HG03196 (cell line): ENCODE data around the gene RAPH1.

ENCODE experiments used
- ATAC-seq: cut with Tn5 transposase; IDR thresholded peaks from one replicate; pipeline ENCODE4 v1.9.1; 2021; ENCODE audit not compliant: unreplicated experiment

RAPH1 gene

DNA sequence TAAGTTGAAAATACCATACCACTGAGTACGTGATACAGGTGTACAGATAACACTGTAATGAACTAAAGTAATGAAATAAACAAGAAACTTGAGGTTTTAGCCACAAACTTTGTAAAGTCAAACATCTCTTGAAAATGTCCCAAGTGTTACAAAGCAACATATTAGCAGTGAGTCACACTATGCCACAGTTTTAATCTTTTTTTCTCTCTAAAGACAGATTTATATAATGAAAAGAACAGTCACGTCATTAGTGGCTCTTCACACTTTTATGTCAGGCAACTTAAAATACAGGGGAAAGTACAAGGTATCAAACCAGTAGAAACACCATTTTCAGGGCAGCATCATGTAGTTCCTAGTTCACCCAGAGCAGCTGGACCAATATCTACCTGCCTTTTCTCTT lies 42.1 kb downstream of the RAPH1 start:
- ATAC-seq, result no peak

DNA sequence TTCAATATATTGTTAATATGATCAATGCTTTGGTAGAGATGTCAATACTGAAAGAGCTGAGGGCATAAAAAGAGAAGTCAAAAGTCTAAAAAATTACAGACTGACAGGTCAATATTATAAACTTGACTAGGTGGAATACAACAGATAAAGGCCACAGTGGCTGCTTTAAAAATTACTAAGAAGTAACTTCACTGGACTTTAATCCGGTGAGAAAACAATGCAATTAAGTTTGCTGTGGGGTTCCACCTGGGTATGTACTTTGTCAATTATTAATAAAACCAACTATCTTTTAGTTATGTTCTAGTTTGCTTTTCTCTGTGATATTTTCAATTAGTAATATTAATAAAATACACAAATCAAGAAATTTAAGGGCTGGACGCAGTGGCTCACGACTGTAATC lies 44.7 kb downstream of the RAPH1 start:
- ATAC-seq, result no peak

DNA sequence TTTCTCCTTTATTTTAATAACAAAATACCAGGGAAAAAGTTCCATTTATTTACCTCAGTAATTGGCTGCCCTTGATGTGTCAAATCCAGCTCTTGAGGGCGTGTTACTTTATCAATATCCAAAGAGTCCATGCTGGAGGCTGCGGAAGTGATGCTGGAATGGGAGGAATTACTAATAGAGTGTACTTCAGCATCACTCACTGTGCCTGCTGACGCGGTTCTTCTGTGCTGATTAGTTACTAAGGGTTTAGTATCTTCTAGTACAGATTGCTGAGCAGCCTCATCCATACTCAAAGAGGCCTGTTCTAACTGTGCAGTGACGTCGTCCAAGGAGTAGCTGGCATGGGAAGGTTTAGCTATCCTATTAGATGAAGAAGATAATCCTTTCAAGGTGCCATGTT lies 45.6 kb downstream of the RAPH1 start:
- no peak for ATAC-seq

DNA sequence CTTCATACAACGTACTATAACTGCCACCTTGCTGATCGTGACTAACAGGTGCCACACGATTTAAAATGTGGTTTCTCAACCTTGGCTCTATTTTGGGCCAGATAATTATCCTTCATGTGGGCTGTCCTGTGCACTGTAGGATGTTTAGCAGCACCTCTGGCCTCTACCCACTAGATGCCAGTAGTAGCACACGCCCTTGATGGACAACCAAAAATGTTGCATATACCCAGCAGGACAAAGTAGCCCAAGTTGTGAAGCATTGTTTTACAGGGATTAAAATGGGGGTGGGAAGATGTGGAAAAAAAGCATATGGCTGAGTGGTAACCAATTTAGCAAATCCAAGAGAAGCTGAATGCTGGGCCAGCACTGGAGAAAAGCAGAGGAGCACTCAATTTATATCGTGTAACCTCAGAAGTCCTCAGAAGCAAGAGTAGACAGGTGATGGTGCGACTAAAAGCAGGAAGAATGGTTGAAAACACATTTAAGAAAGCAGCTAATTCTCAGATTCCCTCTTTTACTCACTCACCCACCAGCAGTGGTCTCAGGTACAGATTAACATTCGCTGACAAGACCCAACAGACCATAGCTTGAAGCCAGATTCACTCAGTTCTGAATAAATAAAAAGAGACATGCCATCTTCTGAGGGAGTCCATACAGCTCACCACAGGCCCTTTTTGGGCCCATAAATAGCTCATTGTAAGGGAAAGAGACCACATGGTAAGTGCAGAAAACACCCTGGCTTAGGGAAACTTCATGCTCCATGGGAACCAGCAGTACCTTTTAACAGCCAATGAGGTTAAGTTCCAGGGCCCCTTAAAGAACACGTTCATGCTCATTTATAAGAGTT lies 50.6 kb downstream of the RAPH1 start:
- no peak for ATAC-seq

DNA sequence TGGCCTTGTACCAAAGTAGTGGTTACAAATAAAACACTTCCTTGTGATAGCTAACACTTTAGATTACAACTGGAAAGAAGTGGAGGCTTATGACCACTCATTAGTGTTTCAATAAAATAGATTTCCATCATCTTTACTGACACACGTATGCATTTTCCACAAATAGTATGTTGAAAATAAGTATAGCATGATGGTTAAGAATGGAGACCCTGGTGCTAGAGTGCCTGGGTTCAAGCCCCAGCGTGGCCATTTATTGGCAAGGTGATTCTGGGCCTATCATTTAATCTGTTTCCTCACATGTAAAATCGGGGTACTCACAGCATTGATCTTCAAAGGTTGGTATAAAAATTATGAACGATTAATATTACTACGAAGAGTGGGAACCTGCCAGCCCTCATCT lies 54.5 kb downstream of the RAPH1 start:
- ATAC-seq, result no peak

DNA sequence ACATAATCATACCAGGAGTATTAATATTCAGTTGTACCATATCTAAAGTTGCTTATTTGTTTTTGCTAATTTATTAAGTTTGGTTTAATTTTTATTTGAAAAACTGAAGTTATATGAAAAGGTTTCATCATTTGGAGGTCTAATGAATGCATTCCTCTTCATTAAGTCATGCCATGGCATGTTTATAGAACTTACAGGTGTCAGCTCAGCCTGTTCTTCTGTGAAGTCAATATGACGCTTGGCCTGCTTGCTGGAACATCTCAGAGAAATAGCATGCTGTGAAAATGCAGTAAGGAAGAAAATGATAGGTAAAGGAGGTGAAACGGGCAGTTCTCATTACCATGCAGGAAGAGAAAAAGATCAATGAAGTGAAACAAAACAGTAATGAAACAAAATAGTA lies 58.2 kb downstream of the RAPH1 start:
- ATAC-seq, result no peak

DNA sequence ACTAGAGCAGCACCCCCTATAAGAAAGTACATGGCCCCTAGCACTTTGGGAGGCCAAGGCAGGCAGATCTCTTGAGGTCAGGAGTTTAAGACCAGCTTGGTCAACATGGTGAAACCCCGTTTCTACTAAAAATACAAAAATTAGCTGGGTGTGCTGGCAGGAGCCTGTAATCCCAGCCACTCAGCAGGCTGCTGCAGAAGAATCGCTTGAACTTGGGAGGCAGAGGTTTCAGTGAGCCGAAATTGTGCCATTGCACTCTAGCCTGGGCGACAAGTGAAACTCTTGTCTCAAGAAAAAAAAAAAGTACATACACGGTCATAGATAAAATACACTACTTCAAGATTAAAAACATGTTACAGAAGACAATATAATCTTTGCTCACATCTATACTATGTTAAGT lies 63.8 kb downstream of the RAPH1 start:
- ATAC-seq, result no peak

DNA sequence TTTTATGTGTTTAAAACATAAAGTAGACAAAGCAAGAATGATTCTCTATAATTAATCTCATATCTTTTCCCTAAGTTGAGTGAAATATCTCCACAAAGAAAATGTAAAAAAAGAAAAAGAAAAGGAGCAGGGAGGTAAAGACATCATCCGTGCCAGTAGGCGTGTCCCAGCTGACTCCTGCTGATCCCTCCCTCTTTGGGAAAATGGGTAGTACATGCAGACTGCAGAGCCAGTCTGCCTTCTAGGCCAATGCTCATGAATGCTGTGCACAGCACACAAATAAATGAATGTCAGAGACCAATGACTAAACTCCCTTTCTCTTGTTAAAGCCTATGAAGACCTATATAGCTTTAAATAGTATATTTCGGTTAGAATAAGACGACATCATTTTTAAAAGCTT lies 64.7 kb downstream of the RAPH1 start:
- ATAC-seq, result no peak

DNA sequence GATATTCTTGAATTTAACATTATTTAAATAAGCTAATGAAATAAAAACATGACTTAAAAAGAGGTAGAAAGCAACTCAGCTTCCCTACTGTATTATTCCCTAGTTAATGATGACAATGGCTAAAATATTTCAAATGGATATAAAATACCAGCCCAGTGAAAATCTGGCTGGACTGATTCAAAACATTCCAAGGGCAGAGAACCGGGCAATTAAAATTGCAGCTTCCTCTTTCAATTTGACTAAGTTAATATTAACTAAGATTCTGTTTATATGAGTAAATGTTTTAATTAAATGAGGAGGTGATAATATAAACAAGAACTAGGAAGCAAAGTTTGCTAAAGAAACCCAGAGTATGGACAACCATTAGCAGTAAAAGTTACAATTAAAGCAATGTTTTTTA lies 65.6 kb downstream of the RAPH1 start:
- ATAC-seq, result no peak

DNA sequence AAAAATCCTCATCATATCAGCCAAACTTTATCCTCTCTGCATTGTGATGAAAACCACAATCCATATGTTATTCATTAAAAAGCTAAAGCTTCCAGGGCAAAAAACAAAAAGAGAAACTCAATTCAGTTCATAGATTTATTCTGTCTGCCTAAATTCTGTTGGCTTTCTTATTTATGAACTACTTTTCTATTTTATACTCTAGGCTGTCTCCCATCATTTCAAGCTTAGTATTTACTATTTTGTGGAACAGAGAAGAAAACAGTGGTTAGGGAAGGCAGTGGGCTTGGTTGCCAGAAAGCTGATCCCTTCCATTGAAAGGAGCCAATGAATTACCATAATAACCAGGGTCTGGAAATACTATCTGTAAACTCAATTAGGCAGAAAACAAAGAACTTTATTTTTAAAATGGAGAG lies 71.8 kb downstream of the RAPH1 start:
- ATAC-seq, result no peak

DNA sequence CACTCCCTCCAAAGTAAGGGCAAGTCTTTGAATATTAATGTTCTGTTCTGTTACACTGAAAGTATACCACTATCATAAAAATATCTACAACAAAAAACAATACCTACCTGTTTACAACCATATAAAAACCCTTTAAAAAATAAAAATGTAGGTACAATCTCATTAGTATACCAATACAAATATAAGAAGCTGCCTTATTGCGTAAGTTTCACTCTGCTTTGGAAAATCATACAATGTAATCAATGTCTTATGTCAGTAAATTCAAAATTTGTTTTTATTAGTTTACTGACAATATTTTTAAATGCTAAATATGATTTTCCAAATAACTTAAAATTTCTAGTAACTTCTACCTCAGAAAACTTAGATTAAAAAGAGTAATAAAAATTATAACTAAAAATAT lies 72.8 kb downstream of the RAPH1 start:
- no peak for ATAC-seq

DNA sequence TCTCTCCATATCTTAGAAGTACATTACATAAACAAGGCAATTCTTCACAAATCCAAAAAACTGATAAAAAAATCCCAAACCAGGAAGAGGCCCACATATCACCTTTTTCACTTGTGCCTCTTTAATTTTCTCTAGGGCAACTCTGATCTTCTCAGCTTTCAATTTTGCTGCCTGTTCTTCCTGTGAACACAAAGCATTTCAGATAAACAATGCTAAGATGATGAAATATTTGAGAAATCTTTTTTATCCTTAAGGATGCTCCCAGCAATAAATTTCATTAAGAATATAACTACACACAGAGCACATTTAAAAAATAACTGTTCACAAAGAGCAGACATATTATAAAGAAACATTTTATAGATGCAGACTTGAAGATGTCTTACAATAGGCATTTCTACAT lies 73.4 kb downstream of the RAPH1 start:
- ATAC-seq, result no peak

DNA sequence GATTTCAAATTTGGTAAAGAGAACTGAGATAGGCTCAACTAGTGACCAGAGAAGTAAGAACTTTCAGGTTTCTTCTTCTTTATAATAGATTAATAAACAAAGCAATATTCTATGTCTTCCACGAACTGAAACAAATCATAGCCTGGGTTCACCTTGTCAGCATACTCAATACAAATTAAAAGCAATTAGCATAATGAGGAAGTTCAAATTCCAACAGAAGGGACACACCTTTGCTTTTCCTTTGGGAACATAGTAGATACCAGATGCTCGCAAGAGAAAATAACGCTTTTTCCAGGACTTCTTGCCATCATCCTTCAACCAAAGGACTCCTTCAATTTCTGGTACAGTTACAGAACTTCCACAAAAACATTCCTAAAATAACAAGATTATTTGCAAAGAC lies 79.9 kb downstream of the RAPH1 start:
- ATAC-seq, result no peak

DNA sequence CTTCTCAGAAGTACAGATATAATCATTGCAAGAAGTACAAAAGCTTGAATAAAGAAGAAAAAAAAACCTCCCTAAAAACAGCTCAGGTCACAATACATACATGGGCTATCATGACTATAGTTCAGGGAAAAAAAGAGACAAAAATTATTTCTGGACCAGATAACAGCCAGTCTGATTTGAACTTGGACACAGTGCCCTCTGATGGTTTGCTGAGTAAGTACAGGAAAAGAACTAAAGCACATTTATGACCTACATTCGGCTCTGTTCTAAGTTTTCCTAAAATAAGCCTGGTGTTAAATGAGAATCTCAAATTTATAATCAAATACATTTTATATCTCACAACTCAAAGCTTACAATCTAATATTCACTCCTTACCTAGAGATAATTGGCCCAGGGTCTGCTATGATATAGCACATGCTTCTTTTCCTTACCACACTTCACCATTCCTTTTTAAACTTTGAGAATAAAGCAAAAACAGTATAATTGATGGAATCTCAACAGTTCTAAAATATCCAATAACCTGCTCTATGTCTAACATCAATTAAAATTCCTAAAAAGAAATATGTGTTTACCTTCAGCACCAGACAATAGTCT lies 81.1 kb downstream of the RAPH1 start:
- ATAC-seq, result no peak

DNA sequence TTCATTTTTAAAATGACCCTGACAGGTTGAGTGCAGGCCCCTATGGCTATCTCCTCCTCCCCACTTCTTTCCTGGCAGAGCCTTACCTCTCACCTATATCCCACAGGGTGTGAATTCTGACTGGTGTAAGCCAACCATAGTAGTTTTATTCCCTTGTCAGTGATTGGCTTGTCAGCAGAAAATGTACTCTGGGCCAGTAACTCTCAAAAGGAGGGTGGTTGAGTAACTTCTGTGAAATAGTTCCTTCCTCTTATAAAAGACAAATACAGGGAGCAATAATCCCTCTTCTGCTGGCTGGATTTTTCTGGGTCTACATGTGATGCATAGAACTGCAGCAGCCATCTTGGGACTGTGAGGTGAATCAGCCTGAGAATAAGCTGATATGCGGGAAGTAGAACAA lies 83.4 kb downstream of the RAPH1 start:
- ATAC-seq, result no peak

DNA sequence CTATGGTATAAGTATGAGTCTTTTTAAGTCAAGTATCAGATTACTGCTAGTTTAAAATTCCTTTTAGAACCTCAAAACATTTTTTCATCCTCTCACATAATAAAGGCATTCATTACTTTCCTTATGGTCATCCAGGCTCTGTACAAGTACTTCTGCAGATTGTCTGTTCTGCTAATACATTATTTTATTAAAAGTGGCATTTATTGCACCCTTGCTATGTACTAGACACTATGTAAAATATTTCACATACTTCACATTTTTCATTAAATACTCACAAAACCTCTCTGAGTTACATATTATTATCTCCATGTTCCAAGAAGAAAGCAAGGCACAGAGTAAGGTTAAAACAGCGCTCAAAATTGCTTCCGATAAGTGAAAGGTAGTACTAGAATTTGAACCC lies 84.1 kb downstream of the RAPH1 start:
- ATAC-seq, result no peak

DNA sequence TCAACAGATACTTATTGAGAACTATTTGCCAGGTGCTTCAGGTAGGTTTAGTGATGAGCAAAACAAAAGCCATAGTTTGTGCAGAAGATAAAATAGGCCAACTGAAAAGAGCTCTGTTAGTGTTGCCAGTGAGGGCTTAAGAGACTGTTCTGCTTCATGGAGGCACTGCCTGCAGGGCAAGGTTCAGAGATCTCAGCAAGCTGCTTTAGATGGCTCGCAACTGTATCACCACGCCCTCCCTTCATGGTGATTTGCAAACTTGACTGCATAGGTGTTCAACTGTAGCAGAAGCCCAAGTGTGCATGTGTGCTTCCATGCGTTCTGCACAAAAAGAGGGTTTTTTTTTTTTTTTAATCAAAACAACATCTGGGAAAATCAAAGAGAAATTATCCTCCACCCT lies 84.5 kb downstream of the RAPH1 start:
- no peak for ATAC-seq

DNA sequence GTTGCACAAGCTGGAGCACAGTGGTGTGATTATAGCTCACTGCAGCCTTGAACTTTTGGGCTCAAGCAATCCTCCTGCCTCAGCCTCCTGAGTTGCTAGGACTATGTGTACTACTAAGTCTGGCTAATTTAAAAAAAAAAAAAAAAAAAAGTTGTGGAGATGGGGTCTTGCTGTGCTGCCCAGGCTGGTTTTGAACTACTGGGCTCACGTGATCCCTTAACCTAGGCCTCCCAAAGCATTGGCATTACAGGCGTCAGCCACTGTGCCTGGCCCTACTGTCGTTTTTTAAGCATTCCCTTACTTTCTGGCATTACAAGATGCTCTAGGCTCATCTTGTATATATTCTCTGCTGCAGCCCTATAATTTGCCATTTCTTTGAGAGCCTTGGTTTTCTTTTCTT lies 88.3 kb downstream of the RAPH1 start:
- no peak for ATAC-seq

DNA sequence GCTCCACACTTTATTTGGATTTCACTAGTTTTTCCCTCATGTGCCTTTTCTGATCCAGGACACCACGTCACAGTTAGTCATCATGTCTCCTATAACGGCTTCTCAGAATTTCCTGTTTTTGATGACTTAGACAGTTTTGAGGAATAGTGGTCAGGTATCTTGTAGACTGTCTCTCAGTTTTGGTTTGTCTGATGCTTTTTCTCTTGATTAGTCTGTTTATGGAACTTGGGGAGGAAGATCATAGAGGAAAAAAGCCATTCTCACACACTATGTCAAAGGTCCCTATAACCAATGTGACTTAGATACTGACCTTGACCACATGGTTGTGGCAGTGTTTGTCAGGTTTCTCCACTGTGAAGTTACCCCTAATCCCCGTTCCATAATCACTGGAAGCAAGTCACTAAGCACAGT lies 89.0 kb downstream of the RAPH1 start:
- no peak for ATAC-seq

DNA sequence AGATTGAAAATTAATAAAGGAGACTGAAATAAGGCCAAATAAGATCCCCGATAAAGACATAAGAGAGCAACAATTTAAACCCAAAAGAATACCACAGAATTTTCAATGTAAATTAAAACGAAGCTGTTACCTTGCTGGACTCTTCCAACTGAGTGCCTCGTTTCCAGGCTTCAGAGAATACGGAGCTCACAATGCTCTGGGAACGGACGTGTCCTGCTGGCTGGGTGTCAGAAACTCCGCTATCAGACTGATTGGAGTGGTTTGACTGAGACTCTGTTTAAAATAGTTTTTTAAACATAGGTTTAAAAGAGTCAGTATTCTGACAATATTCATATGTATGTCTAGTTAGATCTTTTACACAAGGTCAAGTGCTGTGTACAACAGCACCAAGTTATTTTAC lies 90.4 kb downstream of the RAPH1 start:
- no peak for ATAC-seq

DNA sequence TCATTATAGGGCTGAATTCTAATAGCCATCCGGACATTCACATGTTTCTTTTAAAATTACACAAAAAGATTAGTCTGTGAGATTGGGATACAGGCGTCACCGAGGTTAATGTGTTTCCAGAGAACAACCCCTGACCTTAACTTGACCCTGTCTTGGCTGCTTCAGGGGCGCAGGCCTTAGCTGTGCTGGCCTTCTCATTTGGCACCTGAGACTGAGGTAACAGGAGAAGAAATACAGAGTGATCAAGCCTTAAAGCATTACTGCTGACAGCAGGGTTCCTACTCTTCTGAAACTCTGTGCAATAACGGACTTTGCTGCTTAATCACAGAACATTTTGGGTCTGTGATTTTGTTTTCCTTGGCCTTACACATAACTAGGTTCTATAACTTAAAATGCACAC lies 92.6 kb downstream of the RAPH1 start:
- no peak for ATAC-seq

DNA sequence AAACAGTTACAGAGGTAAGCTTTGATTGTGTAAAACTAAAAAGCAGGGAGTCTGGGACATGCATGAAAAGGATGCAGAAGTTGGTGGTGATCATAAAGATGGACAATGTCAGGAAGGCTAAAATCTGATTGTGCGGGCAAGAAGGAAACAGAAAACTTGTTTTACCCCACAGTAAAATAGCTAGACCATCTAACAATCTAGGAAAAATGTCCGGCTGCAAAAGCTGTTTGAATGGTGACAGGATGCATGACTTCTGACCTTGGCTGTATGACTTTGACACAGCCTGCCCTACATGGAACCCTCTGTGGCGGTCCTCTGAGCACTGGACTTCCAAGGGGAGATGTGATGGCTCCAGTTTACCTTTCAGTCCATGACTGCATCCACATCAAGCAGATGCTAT lies 93.6 kb downstream of the RAPH1 start:
- ATAC-seq, result no peak

DNA sequence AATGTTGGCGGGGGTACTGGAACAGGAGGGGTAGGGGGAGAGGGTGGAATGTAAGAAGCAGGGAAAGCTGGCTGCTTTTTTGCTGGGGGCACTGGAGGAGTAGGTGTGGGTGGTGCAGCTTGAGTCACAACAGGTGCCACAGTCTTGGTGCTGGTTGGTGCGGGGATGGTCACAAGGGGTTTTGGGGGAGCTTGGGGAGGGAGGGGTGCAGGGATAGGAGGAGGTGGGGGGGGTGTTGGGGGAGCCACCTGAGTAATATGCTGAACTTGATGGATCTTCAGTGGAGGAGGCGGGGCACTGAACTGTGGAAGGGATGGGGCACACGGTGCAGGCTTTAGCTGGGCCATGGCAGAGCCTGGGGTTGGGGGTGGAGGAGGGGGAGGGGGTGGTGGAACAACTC lies 94.4 kb downstream of the RAPH1 start:
- no peak for ATAC-seq
